T-helper 2 cell (primary cell): ENCODE data around the gene CSPG4.
"Not testable (repeated sequence)": the region's sequence is repeated elsewhere in the genome, so short reads cannot be mapped to it uniquely, and the experiment has no call there.

Source experiments
- DNase-seq, 5 experiments: peaks; one replicate each; pipeline versions ENCODE4 v3.0.0 to v3.0.0-alpha.2; 2012 to 2022

The CSPG4 gene

DNA sequence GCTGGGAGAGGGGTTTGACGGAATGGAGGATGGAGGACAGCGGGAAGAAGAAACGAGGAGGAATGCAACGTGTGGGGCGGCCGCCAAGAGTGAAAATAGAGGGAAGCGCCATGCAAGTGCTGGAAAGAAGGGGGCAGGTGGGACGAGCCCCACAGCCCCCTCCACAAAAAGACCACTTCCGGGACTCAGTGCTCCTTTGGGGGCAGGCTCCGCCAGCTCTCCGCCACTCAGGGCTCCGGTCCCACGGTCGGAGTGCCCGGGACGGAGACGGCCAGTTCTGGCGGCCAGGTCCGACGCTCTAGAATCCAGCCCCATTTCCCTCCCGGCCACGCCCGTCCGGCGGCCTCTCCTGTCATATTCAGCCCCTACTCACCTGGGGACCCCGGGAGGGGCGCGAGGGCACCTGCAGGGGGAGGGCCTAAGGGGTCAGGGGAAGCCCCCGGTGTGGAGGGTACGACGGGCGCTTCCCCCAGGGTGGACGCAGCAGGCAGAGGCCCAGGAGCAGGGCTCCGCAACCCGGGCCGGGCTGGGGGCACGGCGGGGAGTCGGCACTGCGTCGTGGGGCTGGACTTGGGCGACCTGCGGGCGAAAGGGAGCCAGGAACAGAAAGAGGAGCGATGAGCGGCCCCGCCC lies 25.5 kb upstream of the CSPG4 start:
- peak in 1 of 5 experiments; percentile 16 for DNase-seq

DNA sequence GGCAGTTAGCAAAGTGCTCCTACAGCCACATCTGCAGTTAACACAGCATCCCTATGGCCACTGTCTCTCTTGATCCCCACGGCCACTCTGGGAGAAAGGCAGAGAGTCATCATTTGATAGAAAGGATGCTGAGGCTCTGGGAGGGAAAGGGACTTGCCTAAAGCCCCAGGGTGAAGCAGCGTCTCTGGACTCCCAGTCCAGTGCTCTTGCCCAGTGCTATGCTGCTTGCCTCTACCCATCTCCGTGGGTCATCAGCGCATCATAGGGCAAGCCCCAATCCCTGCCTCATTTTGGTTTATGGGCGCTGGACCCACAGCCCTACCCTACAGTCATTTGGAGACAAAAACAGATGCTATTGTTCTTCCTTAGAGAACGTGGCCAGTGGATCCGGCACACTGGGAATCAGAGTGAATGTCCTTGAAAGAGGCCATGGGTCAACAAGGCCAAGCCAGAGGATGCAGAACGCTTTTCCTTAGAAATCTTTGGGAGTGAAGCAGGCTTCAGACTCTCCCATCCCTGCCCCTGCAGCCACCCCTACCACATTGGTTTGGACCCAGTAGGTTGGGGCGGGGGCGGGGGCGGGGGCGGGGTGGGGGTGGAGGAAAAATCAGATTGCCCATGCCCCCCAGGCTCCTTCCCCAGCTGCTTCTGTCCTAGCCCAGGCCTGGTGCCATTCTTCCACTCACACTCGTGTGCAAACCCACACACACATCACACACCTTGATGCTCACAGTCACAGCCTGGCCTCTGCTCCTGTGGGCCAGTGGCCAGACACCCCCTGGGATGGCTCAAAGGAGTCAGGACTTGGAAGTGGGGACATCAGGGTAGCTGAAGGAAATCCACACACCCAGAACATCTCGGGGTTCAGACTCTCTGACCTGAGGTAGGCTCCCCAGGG lies 24.7 kb upstream of the CSPG4 start:
- not testable (repeated sequence) for DNase-seq

DNA sequence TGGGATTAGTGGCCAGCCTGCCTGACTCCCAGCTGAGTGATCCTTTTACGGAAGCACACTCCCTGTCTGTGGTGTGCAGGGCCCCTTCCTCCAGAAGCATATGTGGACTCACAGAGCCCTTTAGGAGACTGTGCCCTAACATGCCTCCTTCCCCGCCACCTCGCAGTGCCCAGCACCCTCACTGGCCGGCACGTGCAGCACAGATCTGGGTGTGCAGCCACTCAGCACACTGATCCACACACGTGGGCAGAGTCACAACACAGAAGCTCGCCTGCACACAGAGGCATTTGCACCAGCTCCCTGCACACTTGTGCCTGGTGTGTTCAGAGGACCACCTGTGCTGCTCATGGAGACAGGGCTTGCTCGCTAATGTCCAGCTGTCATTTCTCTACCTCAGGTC lies 23.6 kb upstream of the CSPG4 start:
- DNase-seq = no peak

DNA sequence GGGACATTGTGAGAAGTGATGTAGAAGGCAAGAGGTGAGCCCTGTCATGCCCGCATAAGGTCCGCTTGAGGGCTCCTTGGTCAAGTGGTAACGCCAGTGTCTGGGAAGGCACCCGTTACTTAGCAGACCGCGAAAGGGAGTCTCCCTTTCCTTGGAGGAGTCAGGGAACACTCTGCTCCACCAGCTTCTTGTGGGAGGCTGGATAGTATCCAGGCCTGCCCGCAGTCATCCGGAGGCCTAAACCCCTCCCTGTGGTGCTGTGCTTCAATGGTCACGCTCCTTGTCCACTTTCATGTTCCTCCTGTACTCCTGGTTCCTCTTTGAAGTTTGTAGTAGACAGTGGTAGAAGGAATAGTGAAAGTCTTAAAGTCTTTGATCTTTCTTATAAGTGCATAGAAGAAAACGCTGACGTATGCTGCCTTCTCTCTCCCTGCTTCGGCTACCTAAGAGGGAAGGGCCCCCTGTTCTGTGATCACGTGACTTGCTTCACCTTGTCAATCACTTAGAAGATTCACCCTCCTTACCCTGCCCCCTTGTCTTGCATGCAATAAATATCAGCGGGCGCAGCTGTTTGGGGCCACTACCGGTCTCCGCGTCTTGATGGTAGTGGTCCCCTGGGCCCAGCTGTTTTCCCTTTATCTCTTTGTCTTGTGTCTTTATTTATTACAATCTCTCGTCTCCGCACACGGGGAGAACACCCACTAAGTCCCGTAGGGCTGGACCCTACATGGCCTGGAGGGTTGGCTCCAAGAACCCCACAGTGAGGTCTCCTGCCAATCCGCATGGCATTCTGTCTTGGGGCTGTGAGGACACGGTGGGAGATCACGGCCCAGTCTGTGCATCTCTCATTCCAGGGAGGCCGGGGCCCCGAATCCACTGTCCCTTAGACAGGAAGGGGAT lies 22.5 kb upstream of the CSPG4 start:
- not testable (repeated sequence) for DNase-seq

DNA sequence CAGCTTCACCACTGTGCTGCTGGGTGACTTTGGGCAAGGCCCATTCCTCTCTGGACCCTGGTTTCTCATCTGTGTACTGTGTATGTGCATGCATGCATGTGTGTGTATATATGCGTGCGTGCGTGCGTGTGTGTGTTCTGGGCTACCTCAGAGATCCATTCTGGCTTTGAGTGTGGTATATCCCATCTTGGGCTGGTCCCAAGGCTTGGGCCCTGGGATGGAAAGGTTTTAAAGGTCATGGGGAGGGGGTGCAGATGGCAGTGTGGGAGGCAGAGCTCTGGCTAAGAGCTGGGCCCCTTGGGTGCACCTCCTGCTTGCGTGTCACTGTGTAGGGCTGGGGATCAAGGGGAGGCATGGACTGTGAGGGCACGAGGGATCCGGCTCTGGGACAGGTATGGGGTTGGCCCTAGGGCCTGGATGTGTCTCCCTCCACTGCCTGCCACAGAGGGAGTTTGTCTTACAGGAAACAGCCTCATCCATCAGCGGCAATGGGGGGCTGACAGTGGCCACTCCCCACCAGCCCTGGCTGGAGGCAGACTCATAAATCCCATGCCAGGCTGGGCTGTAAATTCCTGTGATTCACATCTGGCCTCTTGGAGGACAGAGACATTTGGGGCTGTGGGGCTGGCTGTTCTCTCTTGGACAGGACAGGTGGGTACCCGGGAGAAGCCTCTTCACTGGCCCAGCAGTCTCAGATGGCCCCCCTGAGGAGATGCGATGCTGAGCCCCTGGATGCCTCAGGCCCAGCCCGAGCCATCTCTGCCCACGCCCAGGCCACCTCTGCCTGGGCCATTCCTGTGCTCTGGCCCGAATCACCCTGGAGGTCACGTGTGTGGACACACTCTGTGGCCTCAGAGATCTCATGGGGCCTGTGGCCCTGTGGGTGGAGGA lies 21.4 kb upstream of the CSPG4 start:
- DNase-seq = no peak

DNA sequence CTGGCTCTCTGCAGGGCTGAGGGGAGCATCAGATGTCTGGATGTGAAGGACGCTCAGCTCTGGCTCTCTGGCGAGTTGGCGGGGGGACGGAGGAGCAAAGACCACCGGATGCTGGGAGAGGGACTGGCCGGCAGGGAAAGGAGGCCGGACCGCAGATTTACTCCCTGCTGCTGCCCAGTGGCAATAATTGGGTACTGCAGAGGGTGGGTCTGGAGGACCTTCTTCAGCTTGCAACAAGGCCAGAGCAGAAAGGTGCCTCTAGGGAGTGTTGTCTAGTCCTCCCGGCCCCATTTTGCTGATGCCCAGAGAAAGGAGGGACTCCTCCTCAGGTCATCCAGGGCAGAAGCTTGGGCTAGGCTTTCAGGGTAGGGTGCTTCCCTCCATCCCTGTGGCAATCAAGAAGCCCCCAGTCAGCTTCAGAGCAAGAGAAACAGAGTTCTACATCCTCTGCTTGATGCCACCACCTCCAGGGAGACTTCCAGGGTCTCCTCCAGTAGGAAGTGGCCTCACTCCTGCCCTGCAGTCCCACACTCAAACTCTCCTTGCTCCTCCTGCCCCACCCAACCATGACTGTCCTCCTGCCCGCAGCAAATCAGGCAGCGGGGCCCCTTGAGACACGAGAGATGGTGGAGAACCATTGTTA lies 20.3 kb upstream of the CSPG4 start:
- peak in 3 of 5 experiments; percentile 19 to 38 (median 24) for DNase-seq

DNA sequence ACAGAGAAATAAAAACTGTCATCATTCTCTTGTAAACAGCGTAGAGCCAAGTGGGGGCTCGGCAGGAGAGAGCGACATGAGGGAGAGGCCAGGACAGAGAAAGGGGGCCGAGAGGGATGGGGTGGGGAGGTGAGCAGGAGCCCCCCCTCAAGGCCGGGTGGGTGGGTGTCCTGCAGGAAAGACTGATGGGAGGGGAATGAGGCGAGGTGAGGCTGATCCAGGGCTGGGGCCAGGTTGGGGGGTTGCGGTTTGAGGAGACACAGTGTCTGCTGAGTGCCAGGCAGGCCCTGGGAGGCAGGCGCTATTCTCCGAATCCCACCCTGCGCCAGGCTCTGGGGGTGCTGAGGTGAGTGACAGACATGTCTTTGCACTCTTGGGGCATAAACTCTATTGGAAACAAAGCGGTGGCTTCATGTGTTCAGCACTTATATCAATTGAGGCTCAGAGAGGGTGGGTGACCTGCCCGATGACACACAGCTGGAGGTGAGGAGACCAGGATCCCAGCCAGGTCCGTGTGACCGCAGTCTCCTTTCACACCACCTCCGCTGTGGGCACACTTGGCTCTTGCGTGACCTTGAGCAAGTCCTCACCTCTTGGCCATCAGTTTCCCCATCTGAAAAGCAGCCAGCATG lies 19.6 kb upstream of the CSPG4 start:
- DNase-seq = no peak

DNA sequence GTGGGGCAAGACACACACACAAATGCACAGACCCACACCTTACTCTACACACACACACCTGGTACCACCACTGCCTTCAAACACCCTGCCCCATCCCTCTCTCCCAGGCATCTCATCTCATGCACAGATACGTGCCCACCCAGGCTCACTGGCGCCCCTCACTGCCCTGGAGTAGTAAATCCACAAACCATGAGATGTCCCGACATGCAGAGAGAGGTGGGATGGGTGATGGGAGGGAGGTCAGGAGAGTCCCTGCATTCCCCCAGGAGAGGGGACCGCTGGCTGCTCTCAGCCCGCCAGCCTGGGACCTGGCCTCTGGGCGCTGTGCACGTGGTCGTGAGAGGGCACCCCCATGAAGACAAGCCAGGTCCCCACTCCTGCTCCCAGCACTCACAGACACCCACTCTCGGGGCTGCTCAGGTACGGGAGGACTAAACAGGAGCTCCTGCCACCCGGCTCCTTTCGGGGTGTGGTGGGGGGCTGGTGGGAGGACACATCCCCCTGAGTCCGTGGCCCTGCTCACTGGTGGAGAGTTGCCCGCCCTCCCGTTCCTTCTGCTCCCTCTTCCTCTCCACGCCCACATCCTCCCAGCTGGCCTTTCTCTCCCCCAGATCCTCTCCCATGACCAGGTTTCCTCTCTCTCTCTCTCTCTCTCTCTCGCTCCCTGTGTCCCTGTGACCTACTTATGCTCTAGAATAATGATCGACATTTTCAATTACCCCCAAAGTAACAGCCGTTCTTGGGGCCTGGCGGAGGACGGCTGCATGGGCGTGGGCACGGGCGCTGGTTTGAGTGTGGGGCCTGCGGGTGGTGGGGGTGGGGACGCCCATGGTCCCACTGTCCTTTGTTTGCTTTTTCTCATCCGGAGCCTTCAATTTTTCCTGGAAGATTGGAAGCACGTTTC lies 18.9 kb upstream of the CSPG4 start:
- no peak for DNase-seq

DNA sequence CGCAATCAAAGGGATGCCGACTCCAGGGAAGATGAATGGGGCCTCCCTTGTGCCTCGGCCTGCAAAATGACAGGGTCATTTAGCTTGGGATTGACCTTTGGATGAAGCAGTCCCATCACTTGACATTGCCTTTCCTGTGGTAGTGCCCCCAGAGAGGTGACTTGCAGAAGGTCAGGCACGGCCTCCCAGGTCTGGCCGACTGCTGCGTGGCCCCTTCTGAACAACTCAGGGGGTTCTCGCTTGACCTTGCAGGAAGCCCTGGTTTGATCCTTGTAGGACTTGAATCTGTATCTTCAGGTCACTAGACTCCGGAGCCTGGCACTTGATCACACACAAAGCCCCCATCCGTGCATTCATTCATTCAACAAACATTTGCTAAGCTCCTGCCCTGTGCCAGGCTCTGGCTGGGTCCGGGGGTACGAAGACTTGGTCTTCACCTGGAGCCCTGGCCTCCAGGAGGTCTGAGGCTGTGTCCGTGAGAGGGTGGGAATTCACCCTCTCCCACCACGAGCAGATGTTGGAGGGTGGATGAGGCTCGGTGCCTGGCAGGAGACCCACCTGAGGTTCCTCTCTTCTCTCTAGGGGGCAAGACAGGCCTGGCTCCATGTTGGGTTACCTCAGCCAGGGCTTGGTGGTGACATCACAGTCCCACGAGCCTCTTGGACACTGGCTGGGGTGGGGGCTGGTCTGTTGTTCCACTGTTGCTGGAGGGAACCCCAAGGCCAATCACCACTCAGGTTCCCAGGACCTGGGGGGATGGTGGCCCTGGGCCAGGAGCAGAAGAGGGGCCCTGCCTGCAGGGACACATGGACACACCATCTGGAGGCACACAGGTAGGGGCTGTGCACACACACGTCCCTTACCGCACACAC lies 18.0 kb upstream of the CSPG4 start:
- DNase-seq = not testable (repeated sequence)

DNA sequence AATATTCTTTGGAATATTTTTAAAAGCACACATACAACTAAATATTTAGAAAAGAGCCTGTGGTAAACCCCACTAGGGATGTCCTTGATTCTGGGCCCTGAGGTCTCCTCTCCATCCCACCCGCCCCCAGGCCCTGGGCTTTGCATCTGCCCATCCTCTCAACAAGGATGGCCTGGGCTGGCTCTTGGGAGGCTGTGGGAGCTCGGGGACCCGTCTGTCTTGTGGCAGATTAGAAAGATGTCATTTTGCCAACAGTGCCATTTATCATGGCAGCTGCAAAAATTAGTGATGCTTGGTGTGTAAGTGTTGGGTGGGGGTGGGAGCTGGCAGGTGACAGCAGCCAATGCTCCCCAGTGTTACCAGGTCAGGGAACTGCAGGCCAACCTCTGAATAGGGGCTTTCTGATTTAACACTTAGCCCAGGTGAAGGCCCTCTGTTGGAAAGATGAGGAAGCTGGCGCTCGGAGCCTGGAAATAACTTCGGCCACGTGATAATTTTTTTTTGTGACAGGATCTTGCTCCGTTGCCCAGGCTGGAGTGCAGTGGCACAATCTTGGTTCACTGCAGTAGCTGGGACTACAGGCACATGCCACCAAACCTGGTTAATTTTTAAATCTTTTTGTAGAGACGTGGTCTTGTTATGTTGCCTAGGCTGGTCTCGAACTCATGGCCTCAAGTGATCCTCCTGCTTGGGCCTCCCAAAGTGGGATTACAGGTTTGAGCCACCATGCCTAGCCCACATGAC lies 16.9 kb upstream of the CSPG4 start:
- DNase-seq = no peak

DNA sequence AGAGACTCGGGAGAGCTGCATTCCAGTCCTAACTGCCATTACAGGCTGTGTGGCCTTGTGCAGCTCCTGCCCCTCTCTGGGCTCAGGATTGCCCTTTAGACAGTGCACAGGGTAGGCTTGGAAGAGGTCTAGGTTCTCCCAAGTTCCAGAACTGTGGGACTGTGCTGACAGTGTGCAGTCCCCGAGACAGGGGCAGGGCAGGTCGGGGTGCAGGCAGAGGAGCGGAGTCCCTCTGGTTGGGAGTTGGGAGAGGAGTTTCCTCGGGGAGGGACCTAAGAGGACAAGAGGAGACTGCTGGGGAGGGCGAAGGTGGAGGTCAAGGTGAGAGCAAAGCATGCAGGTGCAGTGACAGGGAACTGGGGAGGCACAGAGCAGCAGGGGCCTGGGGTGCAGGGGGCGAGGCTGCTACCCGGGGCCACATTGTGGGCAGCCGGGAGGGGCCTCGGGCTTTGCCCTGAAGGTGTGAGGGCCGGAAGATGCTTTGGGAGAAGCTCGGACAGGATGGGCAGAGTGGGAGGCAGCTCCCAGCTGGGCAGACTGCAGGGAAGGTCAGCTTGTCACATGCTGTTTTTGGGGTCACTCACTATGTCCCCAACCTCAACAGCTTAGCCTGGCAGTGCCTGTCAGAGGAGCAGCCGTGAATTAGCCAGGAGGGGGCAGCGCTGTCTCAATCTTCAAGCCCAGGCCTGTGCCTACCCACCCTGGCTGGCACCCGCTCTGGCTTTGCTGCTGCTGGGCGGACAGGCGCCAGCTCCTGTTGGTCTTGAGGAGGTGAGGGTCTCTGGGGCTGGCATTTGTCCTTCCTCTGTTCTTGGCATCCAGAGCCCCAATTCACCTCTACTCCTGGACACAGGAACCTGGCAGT lies 15.4 kb upstream of the CSPG4 start:
- DNase-seq = peak; percentile 38 to 67 (median 61)

DNA sequence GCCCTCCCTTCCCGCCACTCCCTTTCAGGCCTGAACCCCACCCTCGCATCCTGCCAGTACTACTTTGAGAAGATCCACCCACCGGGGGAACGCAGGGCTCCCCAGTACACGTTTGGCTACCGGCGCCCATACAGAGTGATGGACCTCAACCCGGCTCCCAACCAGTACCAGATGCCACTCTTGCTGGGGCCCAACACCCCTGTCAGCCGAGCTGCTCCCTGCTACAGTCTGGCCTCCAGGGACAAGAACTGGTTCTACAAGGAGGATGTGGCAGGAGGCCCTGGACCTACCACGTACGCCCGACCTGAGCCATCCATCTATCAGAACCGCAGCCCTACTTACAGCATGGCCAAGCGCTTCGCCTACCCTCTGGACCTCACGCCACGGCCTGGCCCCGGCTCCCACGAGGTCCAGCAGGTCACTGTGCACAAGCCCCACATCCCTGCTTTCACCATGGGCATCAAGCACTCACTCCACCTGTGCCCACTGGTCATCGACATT lies 14.4 kb upstream of the CSPG4 start:
- no peak for DNase-seq

DNA sequence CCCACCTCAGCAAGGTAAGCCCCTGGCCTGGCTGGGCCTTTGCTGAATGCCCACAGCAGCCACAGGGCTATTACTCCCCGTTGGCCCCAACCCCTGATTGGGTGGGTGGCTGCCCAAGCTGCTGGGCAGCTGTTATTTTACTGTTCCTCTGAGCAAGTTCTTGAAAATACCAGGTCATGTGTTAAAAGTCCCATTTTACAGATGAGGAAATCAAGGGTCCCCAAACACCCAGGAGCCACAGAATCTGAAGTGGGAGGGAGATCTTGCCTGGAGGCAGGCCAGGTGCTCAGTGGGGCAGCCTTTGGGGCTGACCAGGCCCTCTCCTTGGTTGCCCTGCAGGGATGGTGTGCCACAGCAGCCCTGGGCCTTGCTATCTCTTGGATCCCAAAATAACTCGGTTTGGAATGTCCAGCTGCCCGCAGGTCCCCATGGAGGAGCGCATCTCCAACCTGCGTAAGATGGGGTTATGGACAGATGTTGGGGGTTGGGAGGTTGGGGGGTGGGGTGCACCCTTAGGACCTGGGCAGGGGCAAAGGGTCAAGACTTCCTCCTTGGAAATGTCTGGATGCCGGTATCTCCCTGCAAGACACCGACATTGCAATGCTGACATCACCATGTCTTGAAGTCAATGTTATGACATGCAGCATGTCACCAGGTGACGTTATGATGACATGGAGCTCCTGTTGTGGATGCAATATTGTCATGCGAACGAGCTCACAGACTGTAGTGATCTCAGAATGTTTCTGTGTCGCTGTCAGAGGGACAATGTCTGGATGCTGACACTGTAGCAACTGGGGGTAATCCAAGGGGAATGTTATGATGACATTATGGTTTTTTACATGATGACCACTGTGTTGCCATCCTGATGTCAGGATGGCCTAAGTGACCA lies 13.3 kb upstream of the CSPG4 start:
- DNase-seq = no peak

DNA sequence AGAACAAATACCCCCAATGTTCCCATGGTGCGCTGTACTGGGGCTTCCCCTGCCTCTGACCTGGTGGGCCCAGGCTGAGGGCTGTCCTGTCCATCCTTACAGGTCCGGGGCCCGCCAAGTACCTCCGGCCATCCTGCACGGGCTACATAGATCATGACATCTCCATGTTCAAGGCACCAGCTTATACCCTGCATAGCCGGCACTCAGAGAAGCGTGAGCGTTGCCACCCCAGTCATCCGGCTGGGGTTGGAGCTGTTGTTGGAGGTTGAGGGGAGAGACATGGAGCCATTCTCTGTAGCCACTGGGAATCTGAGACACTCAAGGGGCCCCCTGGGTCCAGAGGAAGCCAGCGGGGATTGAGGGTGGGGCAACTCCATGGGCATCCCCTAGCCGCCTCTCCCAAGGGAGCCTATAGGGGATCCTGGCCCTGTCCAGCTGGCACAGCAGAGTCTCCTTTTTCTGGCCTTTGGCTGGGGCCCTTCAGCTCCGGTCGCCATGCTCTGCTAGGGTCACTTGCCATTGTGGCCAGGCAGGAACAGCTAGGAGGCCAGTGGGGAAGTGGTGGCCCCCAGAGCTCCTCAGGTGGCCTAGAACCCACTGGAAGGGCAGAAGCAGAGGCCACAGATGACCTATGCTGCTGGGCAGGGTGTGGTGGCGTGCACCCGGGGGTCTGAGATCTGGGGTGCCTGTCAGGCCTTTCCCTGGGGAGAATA lies 12.5 kb upstream of the CSPG4 start:
- no peak for DNase-seq
